SIG-M5 (cell line): Measurements from ENCODE around the gene GLDN.
"Not testable (repeated sequence)": the region's sequence is repeated elsewhere in the genome, so short reads cannot be mapped to it uniquely, and the experiment has no call there.

Source experiments
- DNase-seq: peaks from one replicate; lab custom pipeline; 2025; lab: John Stamatoyannopoulos, UW

The GLDN gene

GRCh38 chr15:51446029-51446744 lies 104.7 kb downstream of the GLDN start:
- DNase-seq, result not testable (repeated sequence)

- no peak for DNase-seq
These were observed 106.6 kb downstream of the GLDN start for GRCh38 chr15:51447855-51448621.

- DNase-seq, result no peak
These were observed 107.4 kb downstream of the GLDN start for GRCh38 chr15:51448622-51449399.

- no peak for DNase-seq
These were observed 108.5 kb downstream of the GLDN start for GRCh38 chr15:51450001-51450400.
